Measurements from ENCODE around the gene PUM1.

Gene PUM1

DNA sequence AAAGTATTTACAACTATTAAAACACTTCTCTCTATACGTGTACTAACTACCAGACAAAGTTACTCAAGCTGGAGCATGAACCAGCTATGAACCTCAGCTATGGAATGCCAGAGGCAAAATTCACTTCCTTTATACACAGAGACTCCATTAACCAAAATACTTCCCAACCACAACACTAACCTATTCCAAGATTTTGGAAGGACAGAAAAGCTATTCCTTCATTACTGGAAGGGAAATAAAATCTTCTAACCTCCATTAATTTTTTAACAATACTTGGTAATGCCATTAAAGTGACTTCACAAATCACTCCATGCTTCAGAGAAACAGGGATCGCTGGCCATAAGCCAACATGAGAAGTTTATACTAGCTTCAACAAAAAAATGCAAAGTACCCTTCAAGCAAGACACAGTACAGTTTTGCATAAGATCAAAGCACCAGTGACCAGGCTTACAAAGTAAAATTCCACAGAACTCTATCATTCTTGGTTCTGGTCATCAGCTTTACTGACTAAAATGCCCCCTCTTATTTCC is 58.0 kb downstream of the PUM1 start:
- no peak overlapping the region for H3K4me3 ChIP-seq (ENCODE audit: low read depth, low read length)

DNA sequence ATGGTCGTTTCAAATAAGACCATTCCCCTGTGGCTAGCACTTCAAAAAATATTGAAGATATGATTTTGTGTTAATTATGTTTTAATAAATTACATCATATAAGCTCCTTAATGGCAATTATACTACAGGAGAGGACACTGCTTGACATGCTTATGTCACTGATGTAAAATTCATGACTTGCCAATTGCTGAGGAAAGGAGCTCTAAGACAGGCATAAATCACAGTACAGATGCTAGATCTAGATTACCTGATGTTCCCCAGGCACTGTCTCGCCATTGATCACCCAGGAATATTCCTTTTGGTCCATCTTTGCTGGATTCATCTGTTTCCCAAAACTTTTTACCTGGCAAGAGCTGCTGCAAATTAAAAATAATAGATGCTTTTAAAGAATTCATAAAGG is 58.8 kb downstream of the PUM1 start:
- Histone ChIP-seq H3K36me3 (replicated peaks) (peaks cover 30% of the 10 kb centered on the region), H3K27me3 (replicated peaks) (no peaks in the 10 kb centered on the region), H3K4me3 (ENCODE audit: low read depth, low read length) (no peak overlapping the region), H3K27ac (peak overlapping the region; percentile 70)
- no peak for DNase-seq
- in situ Hi-C loops (cut with HindIII; ENCODE audit: low pct_ligation_motif_present, low sequenced_read_pairs) = no loop called here
- no peak for TF ChIP-seq CTCF (IDR thresholded peaks at IDR 0.05; ENCODE audit: low read depth, low read length, missing control alignments)

More for the DNA sequence above, 58.0 kb downstream of the PUM1 start:
- Histone ChIP-seq H3K27me3 (replicated peaks) (no peaks in the 10 kb centered on the region), H3K36me3 (replicated peaks) (peaks cover 23% of the 10 kb centered on the region), H3K27ac (peak overlapping the region; percentile 70)
- DNase-seq = peak; percentile 70
- in situ Hi-C loops (cut with HindIII; ENCODE audit: low pct_ligation_motif_present, low sequenced_read_pairs) = no loop called here
- TF ChIP-seq CTCF (IDR thresholded peaks at IDR 0.05; ENCODE audit: low read depth, low read length, missing control alignments) = no peak

DNA sequence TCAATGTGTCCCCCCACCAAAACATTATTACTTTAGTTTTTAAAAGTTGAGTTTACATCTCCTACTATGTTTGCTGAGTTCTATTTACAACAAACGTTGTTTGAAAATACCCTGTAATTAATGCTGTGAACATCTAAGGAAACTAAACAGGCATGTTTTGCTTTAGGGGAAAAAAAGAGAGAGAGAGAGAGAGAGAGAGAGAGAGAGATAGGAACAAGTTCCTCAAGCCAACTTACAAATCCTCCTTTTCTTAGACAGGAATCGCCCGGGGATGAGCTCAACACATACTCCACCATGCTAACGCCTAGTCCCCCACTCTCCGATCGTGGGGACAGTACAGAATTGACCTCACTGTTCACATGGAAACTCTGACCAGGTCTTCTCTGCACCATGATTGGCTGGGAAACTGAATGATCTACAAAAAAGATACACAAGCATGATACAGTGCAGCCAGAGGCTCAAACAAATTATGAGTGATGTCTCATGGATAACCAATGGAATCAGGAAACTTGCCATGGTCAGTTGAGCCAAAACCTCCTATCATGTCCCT is 59.8 kb downstream of the PUM1 start:
- no peak for DNase-seq
- Histone ChIP-seq H3K4me3 (ENCODE audit: low read depth, low read length) (no peak overlapping the region), H3K27ac (no peak overlapping the region), H3K36me3 (replicated peaks) (peaks cover 32% of the 10 kb centered on the region), H3K27me3 (replicated peaks) (no peaks in the 10 kb centered on the region)
- no peak for TF ChIP-seq CTCF (IDR thresholded peaks at IDR 0.05; ENCODE audit: low read depth, low read length, missing control alignments)
- in situ Hi-C loops (cut with HindIII; ENCODE audit: low pct_ligation_motif_present, low sequenced_read_pairs) = no loop called here

DNA sequence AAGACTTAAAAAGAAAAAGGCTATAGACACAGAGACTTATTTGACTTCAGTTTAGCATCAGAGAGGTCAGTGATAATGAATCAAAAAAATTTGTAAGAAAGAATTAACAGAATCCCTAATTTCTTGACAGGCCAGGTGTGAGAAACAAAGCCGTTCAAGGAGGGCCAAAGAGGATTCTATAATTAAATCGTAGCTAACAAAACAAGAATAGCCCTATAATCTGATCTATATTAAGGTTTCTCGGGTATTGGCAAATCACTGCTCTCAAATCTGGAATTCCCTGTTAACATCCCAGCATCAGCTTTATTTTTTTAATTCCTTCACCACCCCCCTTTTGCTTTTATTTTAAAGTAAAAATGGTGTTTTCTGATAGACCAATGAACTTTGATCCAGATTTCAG is 60.3 kb downstream of the PUM1 start:
- Histone ChIP-seq H3K4me3 (ENCODE audit: low read depth, low read length) (no peak overlapping the region), H3K27ac (no peak overlapping the region), H3K36me3 (replicated peaks) (peaks cover 32% of the 10 kb centered on the region), H3K27me3 (replicated peaks) (no peaks in the 10 kb centered on the region)
- in situ Hi-C loops (cut with HindIII; ENCODE audit: low pct_ligation_motif_present, low sequenced_read_pairs) = no loop called here
- no peak for DNase-seq
- TF ChIP-seq CTCF (IDR thresholded peaks at IDR 0.05; ENCODE audit: low read depth, low read length, missing control alignments) = no peak

DNA sequence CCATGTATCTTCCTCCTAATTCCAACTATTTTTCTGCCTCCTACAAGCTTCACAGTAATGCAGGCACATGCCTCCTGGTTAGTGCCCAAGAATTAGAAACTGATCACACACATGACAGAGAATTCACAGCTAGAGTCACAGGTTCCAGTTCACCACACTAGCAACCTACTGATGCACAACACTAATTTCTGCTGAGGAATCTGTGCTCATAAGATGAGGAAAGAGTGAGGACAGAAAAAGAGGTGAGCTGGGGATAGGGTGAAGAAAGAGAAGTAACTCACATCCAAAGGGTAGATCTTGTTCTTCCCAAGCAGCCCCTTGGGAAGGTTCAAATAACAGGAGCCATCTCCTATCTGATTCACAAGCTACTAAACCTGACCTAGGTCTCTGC is 61.3 kb downstream of the PUM1 start:
- TF ChIP-seq CTCF (IDR thresholded peaks at IDR 0.05; ENCODE audit: low read depth, low read length, missing control alignments) = no peak
- no peak overlapping the region for H3K27ac ChIP-seq
- no peak for DNase-seq
- in situ Hi-C loops (cut with HindIII; ENCODE audit: low pct_ligation_motif_present, low sequenced_read_pairs) = no loop called here
- H3K4me3 ChIP-seq (ENCODE audit: low read depth, low read length) = no peak overlapping the region
- H3K27me3 ChIP-seq (replicated peaks) = no peaks in the 10 kb centered on the region
- H3K36me3 ChIP-seq (replicated peaks) = peaks cover 38% of the 10 kb centered on the region

All from brain microvascular endothelial cell (primary cell).